ENCODE measurements around the gene POLR2H.

The POLR2H gene

GRCh38 chr3:184372911-184373310 is 11.4 kb downstream of the POLR2H start:
- DNase-seq, result no peak

- DNase-seq, result no peak
Observed at GRCh38 chr3:184373422-184373821, 11.9 kb downstream of the POLR2H start.

GRCh38 chr3:184375747-184376461 is 14.4 kb downstream of the POLR2H start:
- no peak for DNase-seq

GRCh38 chr3:184377374-184377773 is 15.9 kb downstream of the POLR2H start:
- DNase-seq, result no peak

- no peak for DNase-seq
Observed at GRCh38 chr3:184377882-184378445, 16.5 kb downstream of the POLR2H start, which contains the start of gene THPO. Gene THPO, minus strand, starts transcription at chr3:184378207. Its CDS starts 1,948 bp downstream, at chr3:184376259.

GRCh38 chr3:184378651-184379357 is 17.3 kb downstream of the POLR2H start:
- no peak for DNase-seq

- no peak for DNase-seq
Observed at GRCh38 chr3:184379358-184380184, 18.1 kb downstream of the POLR2H start, which contains the start of gene CHRD. Gene CHRD, plus strand, starts transcription at chr3:184380054. Its CDS starts 265 bp downstream, at chr3:184380319.

- no peak for DNase-seq
Observed at GRCh38 chr3:184380185-184380626, 18.7 kb downstream of the POLR2H start.

GRCh38 chr3:184380627-184381260 is 19.2 kb downstream of the POLR2H start:
- no peak for DNase-seq

- no peak for DNase-seq
Observed at GRCh38 chr3:184381261-184382224, 20.0 kb downstream of the POLR2H start.

- no peak for DNase-seq
Observed at GRCh38 chr3:184382326-184383032, 21.0 kb downstream of the POLR2H start.

GRCh38 chr3:184383033-184383740 is 21.7 kb downstream of the POLR2H start:
- no peak for DNase-seq

- no peak for DNase-seq
Observed at GRCh38 chr3:184384342-184384741, 22.8 kb downstream of the POLR2H start.

GRCh38 chr3:184384856-184385422 is 23.4 kb downstream of the POLR2H start:
- no peak for DNase-seq

GRCh38 chr3:184386047-184386806 is 24.7 kb downstream of the POLR2H start:
- no peak for DNase-seq

- DNase-seq, result no peak
Observed at GRCh38 chr3:184387174-184387714, 25.7 kb downstream of the POLR2H start.

- no peak for DNase-seq
Observed at GRCh38 chr3:184388164-184388935, 26.8 kb downstream of the POLR2H start.

GRCh38 chr3:184388936-184389230 is 27.4 kb downstream of the POLR2H start:
- DNase-seq, result no peak
